HepG2 (cell line): ENCODE results near the gene FAM83D.

Source experiments
- CTCF ChIP-seq: sonication (generic); formaldehyde crosslinking; IDR thresholded peaks from 2 replicates; pipeline ENCODE4 v1.5.0; 2020; ENCODE audit warnings: mild to moderate bottlenecking, missing genetic modification reagents, moderate library complexity
- EZH2 ChIP-seq: conservative IDR thresholded peaks from 2 replicates; pipeline ENCODE4 v1.6.1; 2012; ENCODE audit warnings: mild to moderate bottlenecking, low read depth, low read length, moderate library complexity
- HBP1 ChIP-seq: IDR thresholded peaks from 2 replicates; pipeline ENCODE4 v1.6.1; 2016; ENCODE audit warnings: low read depth, control low read depth
- HOXA7 ChIP-seq: sonication (generic); formaldehyde crosslinking; IDR thresholded peaks from 2 replicates; pipeline ENCODE4 v1.8.1; 2022; ENCODE audit warnings: mild to moderate bottlenecking, missing genetic modification reagents, moderate library complexity
- MEIS2 ChIP-seq: sonication (generic); formaldehyde crosslinking; IDR thresholded peaks from 2 replicates; pipeline ENCODE4 v1.9.0; 2021; ENCODE audit warnings: mild to moderate bottlenecking, missing genetic modification reagents
- RAD21 ChIP-seq: fragments of 450-650 bp; formaldehyde crosslinking; IDR thresholded peaks from 2 replicates; pipeline ENCODE4 v1.5.0; 2020; ENCODE audit warnings: mild to moderate bottlenecking
- ZNF367 ChIP-seq: sonication (generic); formaldehyde crosslinking; IDR thresholded peaks from 2 replicates; pipeline ENCODE4 v1.4.0; 2020; ENCODE audit warnings: missing genetic modification reagents, borderline replicate concordance

GRCh38 chr20:38907918-38908677 is 18.1 kb upstream of the FAM83D start:
- TF ChIP-seq EZH2 = no peak
- TF ChIP-seq HOXA7 (CRISPR knock-in tag) = no peak
- no peak for TF ChIP-seq MEIS2 (CRISPR knock-in tag)
- TF ChIP-seq ZNF367 = no peak
- no peak for TF ChIP-seq RAD21 (CRISPR knock-in tag)
- TF ChIP-seq HBP1 (CRISPR knock-in tag) = no peak
- TF ChIP-seq CTCF (CRISPR knock-in tag) = 0 out of 2 replicates have a peak, but pooled peaks have one; percentile 4
